Nephron progenitor cell (in vitro differentiated cells): Measurements from ENCODE around the gene TMEM45B.

Experiments used
- DNase-seq: peaks from one replicate; pipeline ENCODE4 v3.0.0; 2021
- H3K27ac Mint-ChIP-seq: 2 replicates; pipeline ENCODE4 v1.8.0; 2021; ENCODE audit warnings: mild to moderate bottlenecking, moderate library complexity, mixed read lengths
- H3K27me3 Mint-ChIP-seq: 2 replicates; pipeline ENCODE4 v1.8.0; 2021; ENCODE audit warnings: mild to moderate bottlenecking, low read depth, mixed read lengths; ENCODE audit not compliant: poor library complexity
- H3K36me3 Mint-ChIP-seq: 2 replicates; pipeline ENCODE4 v1.8.0; 2021; ENCODE audit warnings: low read depth, mixed read lengths
- H3K4me1 Mint-ChIP-seq: 2 replicates; pipeline ENCODE4 v1.8.0; 2021; ENCODE audit warnings: mixed read lengths
- H3K4me3 Mint-ChIP-seq: 2 replicates; pipeline ENCODE4 v1.8.0; 2021; ENCODE audit warnings: mild to moderate bottlenecking, moderate library complexity, mixed read lengths
- H3K9me3 Mint-ChIP-seq: 2 replicates; pipeline ENCODE4 v1.8.0; 2021; ENCODE audit warnings: mild to moderate bottlenecking, moderate library complexity, mixed read lengths
- TF ChIP-seq, protein P1 (sequence below): fragments of 200-600 bp; sonication (generic); IDR thresholded peaks from 2 replicates; pipeline ENCODE4 v1.5.0; 2021; ENCODE audit warnings: antibody characterized with exemption

TMEM45B gene

DNA sequence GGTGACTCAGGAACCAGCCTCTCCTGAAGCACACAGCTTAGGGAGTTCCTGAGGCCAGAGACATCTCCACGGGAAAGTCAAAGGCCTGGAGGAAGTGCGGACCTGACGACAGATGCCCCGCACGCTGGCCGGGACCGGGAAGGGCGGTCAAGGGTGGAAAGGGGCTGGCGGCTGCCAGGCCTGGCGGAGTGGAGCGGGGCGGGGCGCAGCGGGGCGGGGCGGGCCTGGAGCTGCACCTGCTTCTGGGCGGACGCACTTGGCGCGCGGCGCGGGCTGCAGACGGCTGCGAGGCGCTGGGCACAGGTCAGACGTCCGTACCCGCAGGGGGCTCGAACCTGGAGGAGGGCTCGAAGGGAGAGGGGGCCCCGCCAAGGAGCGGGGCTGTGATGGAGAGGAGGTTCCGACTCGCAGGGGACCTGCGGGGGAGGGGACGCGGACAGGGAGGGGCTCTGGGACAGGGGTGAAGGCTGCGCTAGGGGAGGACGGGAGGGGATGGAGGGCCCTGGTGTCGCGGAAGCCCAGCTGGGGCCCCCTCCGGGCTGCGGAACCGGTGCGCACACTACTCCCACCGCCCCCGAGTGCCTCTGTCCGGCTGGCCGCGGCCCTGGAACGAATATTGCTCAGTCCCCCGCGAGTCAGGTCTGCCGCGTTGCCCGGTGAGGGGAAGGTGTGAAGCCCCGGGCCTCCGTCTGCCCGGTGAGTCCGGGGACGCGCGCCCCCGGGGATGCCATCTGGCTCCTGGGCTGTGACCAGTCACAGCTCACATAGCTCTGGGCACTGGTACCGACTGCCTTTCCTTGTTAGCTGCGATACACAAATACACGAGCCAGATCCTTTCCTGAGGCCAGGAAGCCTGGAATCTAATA lies at the start of gene TMEM45B:
Gene TMEM45B, plus strand, starts transcription at position 253 of the 866 bp plus-strand sequence. CDS start 36,635 bp downstream, outside the sequence.
- Mint-ChIP-seq H3K27me3 (peaks cover 80% of the 10 kb centered on the region), H3K27ac (no peak within 1 kb of the TSS), H3K4me3 (peak within 1 kb of the TSS; percentile 72), H3K9me3 (peaks cover 25% of the 10 kb centered on the region), H3K36me3 (no peaks in the 10 kb centered on the region), H3K4me1 (peaks cover 3% of the 10 kb centered on the region)
- peak; percentile 59 for DNase-seq
- TF ChIP-seq, protein P1, sequence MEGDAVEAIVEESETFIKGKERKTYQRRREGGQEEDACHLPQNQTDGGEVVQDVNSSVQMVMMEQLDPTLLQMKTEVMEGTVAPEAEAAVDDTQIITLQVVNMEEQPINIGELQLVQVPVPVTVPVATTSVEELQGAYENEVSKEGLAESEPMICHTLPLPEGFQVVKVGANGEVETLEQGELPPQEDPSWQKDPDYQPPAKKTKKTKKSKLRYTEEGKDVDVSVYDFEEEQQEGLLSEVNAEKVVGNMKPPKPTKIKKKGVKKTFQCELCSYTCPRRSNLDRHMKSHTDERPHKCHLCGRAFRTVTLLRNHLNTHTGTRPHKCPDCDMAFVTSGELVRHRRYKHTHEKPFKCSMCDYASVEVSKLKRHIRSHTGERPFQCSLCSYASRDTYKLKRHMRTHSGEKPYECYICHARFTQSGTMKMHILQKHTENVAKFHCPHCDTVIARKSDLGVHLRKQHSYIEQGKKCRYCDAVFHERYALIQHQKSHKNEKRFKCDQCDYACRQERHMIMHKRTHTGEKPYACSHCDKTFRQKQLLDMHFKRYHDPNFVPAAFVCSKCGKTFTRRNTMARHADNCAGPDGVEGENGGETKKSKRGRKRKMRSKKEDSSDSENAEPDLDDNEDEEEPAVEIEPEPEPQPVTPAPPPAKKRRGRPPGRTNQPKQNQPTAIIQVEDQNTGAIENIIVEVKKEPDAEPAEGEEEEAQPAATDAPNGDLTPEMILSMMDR, result no peak

DNA sequence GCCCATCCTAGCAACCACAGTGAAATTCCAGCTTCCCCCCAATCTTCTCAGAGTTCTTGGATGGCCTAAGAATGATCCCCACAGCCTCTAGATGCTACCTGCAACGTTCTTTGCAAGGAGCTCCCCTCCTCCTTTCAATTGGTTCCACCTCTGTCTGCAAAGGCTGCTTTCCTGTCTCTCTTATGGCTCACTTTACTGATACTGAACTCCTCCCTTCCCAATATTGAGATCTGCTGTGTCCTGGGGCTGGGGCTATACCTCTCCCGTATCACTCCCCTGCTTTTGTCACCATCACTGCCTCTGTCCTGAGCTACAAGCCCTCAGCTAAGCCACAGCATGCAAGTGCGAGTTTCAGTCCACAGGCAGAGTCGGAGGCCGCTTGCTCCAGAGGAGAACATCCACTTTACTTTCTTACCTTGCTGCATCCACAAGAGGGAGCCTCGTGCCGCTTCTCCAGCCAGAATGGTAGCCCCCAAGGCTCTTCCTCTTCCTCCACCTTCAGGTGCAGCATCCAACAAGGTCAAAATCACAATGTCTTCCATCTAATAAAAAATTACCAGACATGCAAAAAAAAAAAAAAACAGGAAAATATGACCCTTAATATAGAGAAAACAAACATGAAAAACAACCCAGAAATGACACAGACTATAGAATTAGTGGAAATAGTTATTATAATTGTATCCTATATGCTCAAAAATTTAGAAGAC lies 48.6 kb upstream of the TMEM45B start:
- Mint-ChIP-seq H3K36me3 (no peaks in the 10 kb centered on the region), H3K4me3 (peak overlapping the region; percentile 49), H3K27ac (no peak overlapping the region), H3K27me3 (peaks cover 20% of the 10 kb centered on the region), H3K9me3 (peaks cover 24% of the 10 kb centered on the region), H3K4me1 (peaks cover 5% of the 10 kb centered on the region)
- peak; percentile 49 for DNase-seq
- TF ChIP-seq, protein P1, result peak; percentile 58

DNA sequence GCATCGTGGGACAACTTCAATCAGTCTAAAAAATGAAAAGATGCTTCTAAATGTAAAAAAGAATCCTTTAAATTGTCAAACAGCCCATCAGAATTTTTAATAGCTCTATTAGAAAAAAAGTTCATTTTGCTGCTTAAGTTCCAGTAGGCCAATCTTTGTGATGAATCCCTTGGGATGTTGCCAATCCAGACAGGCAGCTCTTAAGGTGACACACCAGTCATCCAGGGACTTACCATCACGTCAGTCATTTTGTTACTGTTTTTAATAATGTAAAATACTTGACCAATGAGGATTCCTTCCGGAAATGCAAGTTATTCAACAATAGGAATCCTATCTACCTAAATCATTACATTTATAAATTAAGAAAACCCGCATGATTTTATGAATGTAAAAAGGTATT lies 47.8 kb upstream of the TMEM45B start:
- no peak for DNase-seq

DNA sequence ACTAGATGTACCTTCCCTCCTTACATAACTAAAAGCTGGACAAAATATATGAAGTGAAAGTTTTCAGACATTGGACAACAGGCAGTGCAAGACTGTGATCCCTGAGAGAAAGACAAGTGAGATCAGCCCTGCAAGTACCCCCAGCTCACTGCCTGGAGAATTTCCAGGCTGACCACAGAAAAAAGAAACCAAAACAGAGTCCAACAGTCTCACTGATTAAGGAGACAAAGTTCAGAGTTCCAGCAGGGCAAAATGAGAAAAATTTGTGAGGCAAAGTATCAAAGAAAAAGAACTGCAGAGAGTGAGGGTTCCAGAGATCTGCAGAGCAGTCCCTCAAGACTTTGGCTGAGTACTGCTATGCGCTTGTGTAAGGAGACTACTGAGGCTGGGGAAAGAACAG lies 47.3 kb upstream of the TMEM45B start:
- Mint-ChIP-seq H3K4me1 (peaks cover 5% of the 10 kb centered on the region), H3K4me3 (no peak overlapping the region), H3K9me3 (peaks cover 26% of the 10 kb centered on the region), H3K27ac (no peak overlapping the region), H3K27me3 (peaks cover 21% of the 10 kb centered on the region), H3K36me3 (no peaks in the 10 kb centered on the region)
- no peak for DNase-seq
- TF ChIP-seq, protein P1, result no peak

More for the DNA sequence above, 47.8 kb upstream of the TMEM45B start:
- Mint-ChIP-seq H3K36me3 (no peaks in the 10 kb centered on the region), H3K9me3 (peaks cover 28% of the 10 kb centered on the region), H3K4me3 (no peak overlapping the region), H3K27ac (no peak overlapping the region), H3K27me3 (peaks cover 21% of the 10 kb centered on the region), H3K4me1 (peaks cover 5% of the 10 kb centered on the region)
- TF ChIP-seq, protein P1, result no peak

DNA sequence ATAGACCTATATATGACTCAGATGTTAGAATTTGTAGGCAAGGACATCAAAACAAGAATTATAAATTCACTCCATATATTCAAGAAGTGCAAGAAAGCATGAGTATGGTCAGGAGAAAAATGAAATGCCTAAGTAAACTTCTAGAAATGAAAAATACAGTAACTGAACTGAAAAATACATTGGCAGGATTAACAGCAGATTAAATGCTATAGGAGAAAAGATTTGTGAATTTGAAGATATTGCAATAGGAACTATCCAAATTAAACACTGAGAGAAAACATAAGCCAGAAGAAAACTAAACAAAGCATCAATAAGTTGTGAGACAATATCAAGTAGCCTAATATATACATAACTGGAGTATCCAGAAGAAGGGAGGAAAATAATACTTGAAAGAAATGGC lies 46.6 kb upstream of the TMEM45B start:
- H3K27me3 Mint-ChIP-seq, result peaks cover 21% of the 10 kb centered on the region

More for the DNA sequence above, 46.6 kb upstream of the TMEM45B start:
- Mint-ChIP-seq H3K27ac (no peak overlapping the region), H3K4me1 (peaks cover 5% of the 10 kb centered on the region), H3K4me3 (no peak overlapping the region), H3K9me3 (peaks cover 22% of the 10 kb centered on the region), H3K36me3 (no peaks in the 10 kb centered on the region)
- no peak for DNase-seq
- TF ChIP-seq, protein P1, result no peak
